Uterus (tissue), 4 donors: Measurements from ENCODE around the gene CAMKK2. TPM values are rescaled to one million over a fixed set of nuclear protein-coding genes. Genes with fewer than 3 reads are reported as not detected.

ENCODE experiments used
- DNase-seq, 2 donors: peaks; one replicate each; pipeline ENCODE4 v3.0.0-alpha.2; 2019 to 2020
- H3K27ac ChIP-seq, 2 donors: fragments of 200-600 bp; sonication (generic); 1 replicate in 1 of 2; 2 replicates in 1 of 2; pipeline ENCODE4 v1.5.1; 2016 to 2018
- H3K27me3 ChIP-seq, 2 donors: fragments of 200-600 bp; sonication (generic); one replicate each; pipeline ENCODE4 v1.5.1; 2018 to 2019; ENCODE audit warnings: control low read depth in 1 of 2
- H3K36me3 ChIP-seq, 2 donors: fragments of 200-600 bp; sonication (generic); one replicate each; pipeline ENCODE4 v1.5.1; 2019; ENCODE audit warnings: control low read depth in 1 of 2
- H3K4me1 ChIP-seq, 2 donors: fragments of 200-600 bp; sonication (generic); one replicate each; pipeline ENCODE4 v1.5.1; 2018 to 2019; ENCODE audit warnings: control low read depth in 1 of 2
- H3K4me3 ChIP-seq, 2 donors: fragments of 200-600 bp; sonication (generic); 1 replicate in 1 of 2; 2 replicates in 1 of 2; pipeline ENCODE4 v1.5.1; 2018 to 2019; ENCODE audit warnings: mild to moderate bottlenecking in 1 of 2
- H3K9me3 ChIP-seq, 2 donors: fragments of 200-600 bp; sonication (generic); one replicate each; pipeline ENCODE4 v1.5.1; 2019; ENCODE audit warnings: control low read depth in 1 of 2
- POLR2A ChIP-seq, 2 donors: fragments of 450-650 bp; IDR thresholded peaks; one replicate each; pipeline ENCODE4 v1.6.1; 2016; ENCODE audit warnings: antibody characterized with exemption in 2 of 2, mild to moderate bottlenecking in 1 of 2, moderate library complexity in 1 of 2
- intact Hi-C: fragments of 100-400 bp; cut with DNase I; formaldehyde crosslinking; loops from one replicate; pipeline ENCODE4 v1.15.1; 2023; ENCODE audit warnings: low total_unique reads
- total RNA-seq, 4 donors: library from RNA; depleted of rRNA in 3 of 4; stranded (reverse); fragments of >200 nt in 3 of 4; gene quantifications; one replicate each; pipeline versions ENCODE4 v1.1.0 to v1.2.4, GENCODE V29; 2014 to 2023
- TF ChIP-seq, protein P1 (sequence below), 4 experiments: fragments of 200-600 bp in 2 of 4; fragments of 450-650 bp in 2 of 4; sonication (generic) in 2 of 4; IDR thresholded peaks; one replicate each; pipeline ENCODE4 v1.5.1; 2016 to 2019; ENCODE audit warnings: antibody characterized with exemption in 4 of 4, mild to moderate bottlenecking in 2 of 4, moderate library complexity in 1 of 4
- donor health status: DM: yes; HTN: yes; CAD: no.

CAMKK2 gene
- total RNA-seq, 4 donors from 2014 or later: 7.9 to 55.1 (median 22.6) TPM

- Histone ChIP-seq H3K9me3 (no peaks in the 10 kb centered on the region), H3K36me3 (no peaks in the 10 kb centered on the region), H3K4me3 (no peak overlapping the region), H3K27me3 (no peaks in the 10 kb centered on the region), H3K27ac (no peak overlapping the region), H3K4me1 (no peaks in the 10 kb centered on the region)
- DNase-seq: no peak
- no peak for TF ChIP-seq POLR2A (IDR thresholded peaks at IDR 0.05)
- TF ChIP-seq, protein P1, sequence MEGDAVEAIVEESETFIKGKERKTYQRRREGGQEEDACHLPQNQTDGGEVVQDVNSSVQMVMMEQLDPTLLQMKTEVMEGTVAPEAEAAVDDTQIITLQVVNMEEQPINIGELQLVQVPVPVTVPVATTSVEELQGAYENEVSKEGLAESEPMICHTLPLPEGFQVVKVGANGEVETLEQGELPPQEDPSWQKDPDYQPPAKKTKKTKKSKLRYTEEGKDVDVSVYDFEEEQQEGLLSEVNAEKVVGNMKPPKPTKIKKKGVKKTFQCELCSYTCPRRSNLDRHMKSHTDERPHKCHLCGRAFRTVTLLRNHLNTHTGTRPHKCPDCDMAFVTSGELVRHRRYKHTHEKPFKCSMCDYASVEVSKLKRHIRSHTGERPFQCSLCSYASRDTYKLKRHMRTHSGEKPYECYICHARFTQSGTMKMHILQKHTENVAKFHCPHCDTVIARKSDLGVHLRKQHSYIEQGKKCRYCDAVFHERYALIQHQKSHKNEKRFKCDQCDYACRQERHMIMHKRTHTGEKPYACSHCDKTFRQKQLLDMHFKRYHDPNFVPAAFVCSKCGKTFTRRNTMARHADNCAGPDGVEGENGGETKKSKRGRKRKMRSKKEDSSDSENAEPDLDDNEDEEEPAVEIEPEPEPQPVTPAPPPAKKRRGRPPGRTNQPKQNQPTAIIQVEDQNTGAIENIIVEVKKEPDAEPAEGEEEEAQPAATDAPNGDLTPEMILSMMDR (IDR thresholded peaks at IDR 0.05): peak; percentile 74 to 81 (median 78)
- intact Hi-C loops: no loop called here
Measured at GRCh38 chr12:121334513-121335343, 38.2 kb upstream of the CAMKK2 start.

- Histone ChIP-seq H3K4me3 (no peak overlapping the region), H3K27me3 (no peaks in the 10 kb centered on the region), H3K9me3 (no peaks in the 10 kb centered on the region), H3K36me3 (no peaks in the 10 kb centered on the region), H3K4me1 (no peaks in the 10 kb centered on the region), H3K27ac (no peak overlapping the region)
- intact Hi-C loops: no loop called here
- DNase-seq: no peak
- TF ChIP-seq POLR2A (IDR thresholded peaks at IDR 0.05): no peak
- TF ChIP-seq, protein P1 (IDR thresholded peaks at IDR 0.05): no peak
Measured at GRCh38 chr12:121333747-121334146, 37.2 kb upstream of the CAMKK2 start.

GRCh38 chr12:121331248-121331647, 34.7 kb upstream of the CAMKK2 start:
- Histone ChIP-seq H3K9me3 (no peaks in the 10 kb centered on the region), H3K27me3 (no peaks in the 10 kb centered on the region), H3K27ac (no peak overlapping the region), H3K36me3 (no peaks in the 10 kb centered on the region), H3K4me1 (no peaks in the 10 kb centered on the region), H3K4me3 (no peak overlapping the region)
- intact Hi-C loops: no loop called here
- no peak for TF ChIP-seq POLR2A (IDR thresholded peaks at IDR 0.05)
- TF ChIP-seq, protein P1 (IDR thresholded peaks at IDR 0.05): no peak
- DNase-seq: no peak

DNA sequence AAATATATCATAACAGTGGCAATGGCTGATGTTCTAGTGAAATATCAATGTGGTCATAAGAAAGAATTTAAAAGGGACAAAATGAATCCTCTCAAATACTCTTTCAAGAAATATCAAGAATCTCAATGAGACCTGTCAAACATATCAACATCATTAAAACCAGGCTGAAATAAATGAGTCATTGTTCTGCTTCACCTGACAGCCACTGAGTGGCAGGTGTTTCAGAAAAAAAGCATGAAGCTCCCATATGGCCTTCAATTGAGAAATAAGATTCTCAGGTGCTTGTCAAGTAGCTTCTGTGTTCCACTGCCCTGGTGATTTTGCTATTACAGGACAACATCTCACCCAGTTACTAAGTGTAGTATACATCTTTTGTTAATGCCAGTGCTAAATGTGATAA, 34.2 kb upstream of the CAMKK2 start:
- Histone ChIP-seq H3K4me1 (no peaks in the 10 kb centered on the region), H3K36me3 (no peaks in the 10 kb centered on the region), H3K27ac (no peak overlapping the region), H3K9me3 (no peaks in the 10 kb centered on the region), H3K27me3 (no peaks in the 10 kb centered on the region), H3K4me3 (no peak overlapping the region)
- intact Hi-C loops: no loop called here
- no peak for DNase-seq
- TF ChIP-seq, protein P1 (IDR thresholded peaks at IDR 0.05): no peak
- TF ChIP-seq POLR2A (IDR thresholded peaks at IDR 0.05): no peak

DNA sequence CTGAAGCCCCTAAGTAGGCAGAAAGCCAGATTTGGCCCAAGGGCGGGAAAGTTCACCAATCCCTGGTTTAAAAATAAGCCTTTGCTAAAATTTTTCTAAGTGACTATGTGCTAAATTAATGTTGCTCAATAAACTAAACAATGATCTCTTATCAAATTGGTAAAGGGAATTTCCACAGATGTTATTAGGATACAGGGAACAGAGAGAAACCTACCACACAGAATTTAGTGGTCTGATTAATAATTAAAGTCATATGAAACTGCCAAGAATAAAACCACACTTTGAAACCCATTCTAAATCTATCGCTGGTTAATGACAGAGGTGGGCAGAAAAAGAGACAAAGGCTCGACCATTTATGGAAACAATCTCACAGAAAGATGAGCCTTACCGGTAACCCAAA, 33.7 kb upstream of the CAMKK2 start:
- H3K36me3 ChIP-seq: no peaks in the 10 kb centered on the region
- no peak for DNase-seq
- intact Hi-C loops: no loop called here

More for the DNA sequence above, 33.7 kb upstream of the CAMKK2 start:
- TF ChIP-seq POLR2A (IDR thresholded peaks at IDR 0.05): no peak
- TF ChIP-seq, protein P1 (IDR thresholded peaks at IDR 0.05): no peak
- Histone ChIP-seq H3K4me1 (no peaks in the 10 kb centered on the region), H3K9me3 (no peaks in the 10 kb centered on the region), H3K4me3 (no peak overlapping the region), H3K27ac (no peak overlapping the region), H3K27me3 (no peaks in the 10 kb centered on the region)
